ENCODE measurements around the gene GSS. TPM values are rescaled to one million over a fixed set of nuclear protein-coding genes. Genes with fewer than 3 reads are reported as not detected.

The GSS gene
- total RNA-seq, 1 experiment from 2014 or later = 95.9 TPM

DNA sequence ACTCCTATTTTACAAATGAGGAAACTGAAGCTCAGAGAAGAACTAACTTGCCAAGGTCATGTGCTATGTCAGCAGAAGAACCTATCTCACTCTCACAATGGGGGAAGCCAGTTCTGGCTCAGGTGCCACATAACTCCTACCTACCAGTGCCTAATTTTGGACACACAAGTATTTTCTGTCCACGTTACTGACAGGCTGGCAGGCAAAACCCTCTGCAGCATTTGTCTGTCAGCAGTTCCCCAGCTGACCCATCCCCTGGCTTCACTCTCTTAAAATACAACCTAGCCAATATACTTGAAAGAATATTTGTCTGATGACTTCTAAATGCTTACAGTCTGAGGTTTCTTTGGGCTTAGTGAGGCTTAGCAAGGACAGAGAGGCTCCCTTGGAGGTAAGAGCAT is 15.5 kb downstream of the GSS start:
- ChIA-PET POLR2A (ENCODE audit: unreplicated experiment) (no interaction called here), CTCF (no interaction called here)
- Histone ChIP-seq H3K36me3 (ENCODE audit: low read depth, low read length) (peaks cover 32% of the 10 kb centered on the region), H3K4me3 (ENCODE audit: low read length) (no peak overlapping the region), H3K27ac (ENCODE audit: low read length) (no peak overlapping the region), H3K9ac (ENCODE audit: low read length) (no peak overlapping the region), H3K79me2 (ENCODE audit: low read length) (no peaks in the 10 kb centered on the region; the same call in 1 of the 2 replicates), H3K4me1 (ENCODE audit: insufficient read depth, low read length) (peaks cover 27% of the 10 kb centered on the region), H3K27me3 (ENCODE audit: low read length) (no peaks in the 10 kb centered on the region), H3F3A (ENCODE audit: low read length, unreplicated experiment) (no peaks in the 10 kb centered on the region), H2AFZ (ENCODE audit: low read length) (no peak overlapping the region), H4K20me1 (ENCODE audit: low read length) (no peaks in the 10 kb centered on the region), H3K9me3 (ENCODE audit: low read length) (no peaks in the 10 kb centered on the region), H3K9me2 (replicated peaks; ENCODE audit: low read length) (no peaks in the 10 kb centered on the region), H3K4me2 (ENCODE audit: low read length) (no peak overlapping the region)
- no TSS peak for BruUV-seq (replicated peaks)
- intact Hi-C loops (cut with micrococcal nuclease) = no loop called here
- ATAC-seq = no peak
- TF ChIP-seq EZH2 (IDR thresholded peaks at IDR 0.05; ENCODE audit: low read length, unreplicated experiment) (no peak), EZH2phosphoT487 (IDR thresholded peaks at IDR 0.05; ENCODE audit: borderline replicate concordance, low read length) (no peak)
- TF ChIP-seq, protein P1, sequence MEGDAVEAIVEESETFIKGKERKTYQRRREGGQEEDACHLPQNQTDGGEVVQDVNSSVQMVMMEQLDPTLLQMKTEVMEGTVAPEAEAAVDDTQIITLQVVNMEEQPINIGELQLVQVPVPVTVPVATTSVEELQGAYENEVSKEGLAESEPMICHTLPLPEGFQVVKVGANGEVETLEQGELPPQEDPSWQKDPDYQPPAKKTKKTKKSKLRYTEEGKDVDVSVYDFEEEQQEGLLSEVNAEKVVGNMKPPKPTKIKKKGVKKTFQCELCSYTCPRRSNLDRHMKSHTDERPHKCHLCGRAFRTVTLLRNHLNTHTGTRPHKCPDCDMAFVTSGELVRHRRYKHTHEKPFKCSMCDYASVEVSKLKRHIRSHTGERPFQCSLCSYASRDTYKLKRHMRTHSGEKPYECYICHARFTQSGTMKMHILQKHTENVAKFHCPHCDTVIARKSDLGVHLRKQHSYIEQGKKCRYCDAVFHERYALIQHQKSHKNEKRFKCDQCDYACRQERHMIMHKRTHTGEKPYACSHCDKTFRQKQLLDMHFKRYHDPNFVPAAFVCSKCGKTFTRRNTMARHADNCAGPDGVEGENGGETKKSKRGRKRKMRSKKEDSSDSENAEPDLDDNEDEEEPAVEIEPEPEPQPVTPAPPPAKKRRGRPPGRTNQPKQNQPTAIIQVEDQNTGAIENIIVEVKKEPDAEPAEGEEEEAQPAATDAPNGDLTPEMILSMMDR (conservative IDR thresholded peaks at IDR 0.05; ENCODE audit: low read depth, low read length) = no peak
- DNase-seq = no peak

- H3K79me2 ChIP-seq (ENCODE audit: low read length) = no peaks in the 10 kb centered on the region; the same call in 1 of the 2 replicates
- H3K9ac ChIP-seq (ENCODE audit: low read length) = no peak overlapping the region
- H3F3A ChIP-seq (ENCODE audit: low read length, unreplicated experiment) = no peaks in the 10 kb centered on the region
- DNase-seq (no peak), ATAC-seq (no peak)
- ChIA-PET POLR2A (ENCODE audit: unreplicated experiment) (no interaction called here), CTCF (no interaction called here)
- H3K36me3 ChIP-seq (ENCODE audit: low read depth, low read length) = peaks cover 32% of the 10 kb centered on the region
- no peaks in the 10 kb centered on the region for H3K9me3 ChIP-seq (ENCODE audit: low read length)
- intact Hi-C loops (cut with micrococcal nuclease) = no loop called here
- no peaks in the 10 kb centered on the region for H4K20me1 ChIP-seq (ENCODE audit: low read length)
- no peak overlapping the region for H3K27ac ChIP-seq (ENCODE audit: low read length)
- H3K27me3 ChIP-seq (ENCODE audit: low read length) = no peaks in the 10 kb centered on the region
- no TSS peak for BruUV-seq (replicated peaks)
- H3K4me1 ChIP-seq (ENCODE audit: insufficient read depth, low read length) = peaks cover 15% of the 10 kb centered on the region
- H3K4me2 ChIP-seq (ENCODE audit: low read length) = no peak overlapping the region
- no peak overlapping the region for H3K4me3 ChIP-seq (ENCODE audit: low read length)
- TF ChIP-seq, protein P1 (conservative IDR thresholded peaks at IDR 0.05; ENCODE audit: low read depth, low read length) = no peak
- TF ChIP-seq EZH2 (IDR thresholded peaks at IDR 0.05; ENCODE audit: low read length, unreplicated experiment) = no peak
- TF ChIP-seq EZH2phosphoT487 (IDR thresholded peaks at IDR 0.05; ENCODE audit: borderline replicate concordance, low read length) = no peak
- H2AFZ ChIP-seq (ENCODE audit: low read length) = no peak overlapping the region
- no peaks in the 10 kb centered on the region for H3K9me2 ChIP-seq (replicated peaks; ENCODE audit: low read length)
Observed at GRCh38 chr20:34938466-34939163, 17.0 kb downstream of the GSS start.

GRCh38 chr20:34931771-34932170 is 23.8 kb downstream of the GSS start:
- H3K4me3 ChIP-seq (ENCODE audit: low read length) = no peak overlapping the region
- DNase-seq = no peak
- H3K79me2 ChIP-seq (ENCODE audit: low read length) = no peaks in the 10 kb centered on the region
- no peaks in the 10 kb centered on the region for H3F3A ChIP-seq (ENCODE audit: low read length, unreplicated experiment)
- H2AFZ ChIP-seq (ENCODE audit: low read length) = no peak overlapping the region
- no peak overlapping the region for H3K9ac ChIP-seq (ENCODE audit: low read length)
- H3K9me3 ChIP-seq (ENCODE audit: low read length) = no peaks in the 10 kb centered on the region
- peaks cover 15% of the 10 kb centered on the region for H3K4me1 ChIP-seq (ENCODE audit: insufficient read depth, low read length)
- ATAC-seq = no peak
- intact Hi-C loops (cut with micrococcal nuclease) = no loop called here
- BruUV-seq (replicated peaks) = no TSS peak
- CTCF ChIA-PET = no interaction called here
- TF ChIP-seq EZH2 (IDR thresholded peaks at IDR 0.05; ENCODE audit: low read length, unreplicated experiment) = no peak
- TF ChIP-seq, protein P1 (conservative IDR thresholded peaks at IDR 0.05; ENCODE audit: low read depth, low read length) = no peak
- no peak for TF ChIP-seq EZH2phosphoT487 (IDR thresholded peaks at IDR 0.05; ENCODE audit: borderline replicate concordance, low read length)
- H3K36me3 ChIP-seq (ENCODE audit: low read depth, low read length) = peaks cover 30% of the 10 kb centered on the region
- no peak overlapping the region for H3K4me2 ChIP-seq (ENCODE audit: low read length)
- POLR2A ChIA-PET (ENCODE audit: unreplicated experiment) = interaction anchor here (0.9 kb wide), 1 partner anchor 12 kb away, joined by 3 read pairs; no protein-coding TSS in a partner anchor
- no peak overlapping the region for H3K27ac ChIP-seq (ENCODE audit: low read length)
- no peaks in the 10 kb centered on the region for H4K20me1 ChIP-seq (ENCODE audit: low read length)
- no peaks in the 10 kb centered on the region for H3K27me3 ChIP-seq (ENCODE audit: low read length)
- H3K9me2 ChIP-seq (replicated peaks; ENCODE audit: low read length) = no peaks in the 10 kb centered on the region
